ENCODE results near the gene PLRG1. TPM values are rescaled to one million over a fixed set of nuclear protein-coding genes. Genes with fewer than 3 reads are reported as not detected.
A peak's percentile ranks its signal among the peaks of the same experiment; 100 is the strongest.
"Not testable (repeated sequence)": the region's sequence is repeated elsewhere in the genome, so short reads cannot be mapped to it uniquely, and the experiment has no call there.

The PLRG1 gene
- polyA plus RNA-seq (111 to 132 TPM (median 112 TPM) in 3 replicates), polyA minus RNA-seq (58.4 to 129 TPM (median 81.8 TPM) in 3 replicates)
- polyA plus RNA-seq (2011; ENCODE audit: low read depth): 69.7 TPM
- 54.7 and 125 TPM in 2 replicates for polyA plus RNA-seq (2011; cell fraction: cytosol; rRNA removed)
- polyA plus RNA-seq (2011; cell fraction: nucleus; rRNA removed): 87.8 and 101 TPM in 2 replicates
- 68.5 and 72.4 TPM in 2 replicates for polyA plus RNA-seq (2012; ENCODE audit: low replicate concordance)
- 51.0 TPM for polyA minus RNA-seq (2011; cell fraction: cytosol; rRNA and poly(A)+ RNA removed)
- 27.1 and 65.5 TPM in 2 replicates for polyA minus RNA-seq (2011; cell fraction: nucleus; rRNA and poly(A)+ RNA removed)

DNA sequence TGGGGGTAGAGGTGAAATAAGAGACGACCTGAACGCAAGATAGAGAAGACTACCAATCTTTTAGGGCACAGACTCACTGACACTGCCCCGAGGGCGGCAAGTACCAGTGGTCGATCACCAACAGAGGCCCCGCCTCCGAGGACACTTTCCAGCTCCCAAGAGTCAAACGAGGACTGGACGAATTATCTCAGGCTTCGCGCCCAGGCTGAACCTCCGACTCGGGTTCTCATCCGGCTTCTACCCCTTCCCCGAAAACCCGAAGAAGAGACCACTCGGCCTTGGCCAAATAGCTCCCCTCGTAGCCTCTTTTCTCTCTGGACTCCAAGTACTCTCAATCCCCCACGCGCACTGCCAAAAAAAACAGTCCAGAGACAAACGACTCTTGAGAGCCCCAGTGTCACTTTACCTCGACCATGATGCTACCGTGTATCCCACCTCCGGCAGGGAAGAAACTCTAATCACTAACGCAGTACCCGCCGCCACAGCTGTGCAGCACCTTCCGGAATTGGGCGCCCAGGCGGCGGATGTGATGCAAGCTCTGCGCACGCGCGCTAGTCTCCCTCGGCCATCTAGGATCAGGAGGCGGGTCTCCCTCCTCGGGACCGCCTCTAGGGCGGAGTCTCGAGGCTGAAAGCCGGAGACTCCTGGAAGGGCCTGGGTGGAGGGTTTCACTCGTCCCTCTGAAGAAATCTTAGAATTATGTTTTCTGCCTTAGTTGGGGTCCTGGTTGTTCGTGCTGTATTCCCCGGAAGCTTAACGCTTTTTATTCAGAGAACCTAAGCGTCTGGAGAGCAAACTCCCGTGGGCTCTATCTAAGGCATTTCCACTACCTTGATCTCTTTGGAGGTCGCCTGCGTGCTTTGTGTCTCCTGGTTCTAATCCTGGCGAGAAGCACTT lies at the start of gene PLRG1:
TSS of gene PLRG1 (minus strand) at position 507 of the 897 bp plus-strand sequence. CDS start at position 415, 92 bp downstream.
- H3K27me3 ChIP-seq (ENCODE audit: control insufficient read depth, extremely low read depth, insufficient read depth, low read length): no peaks in the 10 kb centered on the region
- peak; percentile 89 for FAIRE-seq
- no peaks in the 10 kb centered on the region for H3K9me3 ChIP-seq (ENCODE audit: control insufficient read depth, low read depth, low read length)
- no peaks in the 10 kb centered on the region for H4K20me1 ChIP-seq (ENCODE audit: control insufficient read depth, extremely low read depth, insufficient read depth, low read length)
- H3K4me2 ChIP-seq (ENCODE audit: control insufficient read depth, extremely low read depth, insufficient read depth, low read depth, low read length): peak within 1 kb of the TSS; percentile 91
- H3K79me2 ChIP-seq (ENCODE audit: control insufficient read depth, insufficient read depth, low read length): peaks cover 28% of the 10 kb centered on the region
- DNase-seq (ENCODE audit: low read depth, low spot score): peak; percentile 42
- peak within 1 kb of the TSS; percentile 53 to 99 (median 94) for H3K4me3 ChIP-seq (ENCODE audit: control insufficient read depth in 2 of 3, extremely low read depth in 1 of 3, insufficient read depth in 2 of 3, low read depth in 1 of 3, low read length in 3 of 3)
- peak within 1 kb of the TSS; percentile 73 for H2AFZ ChIP-seq (ENCODE audit: control insufficient read depth, low read length)
- H3K4me1 ChIP-seq (ENCODE audit: control insufficient read depth, extremely low read depth, insufficient read depth, low read length): peaks cover 17% of the 10 kb centered on the region
- dilution Hi-C loops (cut with MboI; ENCODE audit: extremely low pct_ligation_motif_present, low sequenced_read_pairs): no loop called here
- H3K9me1 ChIP-seq (ENCODE audit: control insufficient read depth, extremely low read depth, insufficient read depth, low read length): no peaks in the 10 kb centered on the region
- TF ChIP-seq, protein P1, sequence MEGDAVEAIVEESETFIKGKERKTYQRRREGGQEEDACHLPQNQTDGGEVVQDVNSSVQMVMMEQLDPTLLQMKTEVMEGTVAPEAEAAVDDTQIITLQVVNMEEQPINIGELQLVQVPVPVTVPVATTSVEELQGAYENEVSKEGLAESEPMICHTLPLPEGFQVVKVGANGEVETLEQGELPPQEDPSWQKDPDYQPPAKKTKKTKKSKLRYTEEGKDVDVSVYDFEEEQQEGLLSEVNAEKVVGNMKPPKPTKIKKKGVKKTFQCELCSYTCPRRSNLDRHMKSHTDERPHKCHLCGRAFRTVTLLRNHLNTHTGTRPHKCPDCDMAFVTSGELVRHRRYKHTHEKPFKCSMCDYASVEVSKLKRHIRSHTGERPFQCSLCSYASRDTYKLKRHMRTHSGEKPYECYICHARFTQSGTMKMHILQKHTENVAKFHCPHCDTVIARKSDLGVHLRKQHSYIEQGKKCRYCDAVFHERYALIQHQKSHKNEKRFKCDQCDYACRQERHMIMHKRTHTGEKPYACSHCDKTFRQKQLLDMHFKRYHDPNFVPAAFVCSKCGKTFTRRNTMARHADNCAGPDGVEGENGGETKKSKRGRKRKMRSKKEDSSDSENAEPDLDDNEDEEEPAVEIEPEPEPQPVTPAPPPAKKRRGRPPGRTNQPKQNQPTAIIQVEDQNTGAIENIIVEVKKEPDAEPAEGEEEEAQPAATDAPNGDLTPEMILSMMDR (optimal IDR thresholded peaks at IDR 0.05 in 1 of 3, IDR thresholded peaks at IDR 0.05 in 1 of 3, conservative IDR thresholded peaks at IDR 0.05 in 1 of 3; ENCODE audit: extremely low read depth in 1 of 3, insufficient read depth in 2 of 3, low read length in 3 of 3): no peak
- TF ChIP-seq EZH2 (IDR thresholded peaks at IDR 0.05; ENCODE audit: low read length): no peak
- peak within 1 kb of the TSS; percentile 87 for H3K9ac ChIP-seq (ENCODE audit: control insufficient read depth, extremely low read depth, insufficient read depth, low read length)
- peak within 1 kb of the TSS; percentile 81 for H3K27ac ChIP-seq (ENCODE audit: control insufficient read depth, insufficient read depth, low read length)
- peaks cover 5 to 11% of the 10 kb centered on the region in 2 experiments for H3K36me3 ChIP-seq (ENCODE audit: control insufficient read depth in 2 of 2, extremely low read depth in 1 of 2, insufficient read depth in 2 of 2, low read length in 2 of 2)

DNA sequence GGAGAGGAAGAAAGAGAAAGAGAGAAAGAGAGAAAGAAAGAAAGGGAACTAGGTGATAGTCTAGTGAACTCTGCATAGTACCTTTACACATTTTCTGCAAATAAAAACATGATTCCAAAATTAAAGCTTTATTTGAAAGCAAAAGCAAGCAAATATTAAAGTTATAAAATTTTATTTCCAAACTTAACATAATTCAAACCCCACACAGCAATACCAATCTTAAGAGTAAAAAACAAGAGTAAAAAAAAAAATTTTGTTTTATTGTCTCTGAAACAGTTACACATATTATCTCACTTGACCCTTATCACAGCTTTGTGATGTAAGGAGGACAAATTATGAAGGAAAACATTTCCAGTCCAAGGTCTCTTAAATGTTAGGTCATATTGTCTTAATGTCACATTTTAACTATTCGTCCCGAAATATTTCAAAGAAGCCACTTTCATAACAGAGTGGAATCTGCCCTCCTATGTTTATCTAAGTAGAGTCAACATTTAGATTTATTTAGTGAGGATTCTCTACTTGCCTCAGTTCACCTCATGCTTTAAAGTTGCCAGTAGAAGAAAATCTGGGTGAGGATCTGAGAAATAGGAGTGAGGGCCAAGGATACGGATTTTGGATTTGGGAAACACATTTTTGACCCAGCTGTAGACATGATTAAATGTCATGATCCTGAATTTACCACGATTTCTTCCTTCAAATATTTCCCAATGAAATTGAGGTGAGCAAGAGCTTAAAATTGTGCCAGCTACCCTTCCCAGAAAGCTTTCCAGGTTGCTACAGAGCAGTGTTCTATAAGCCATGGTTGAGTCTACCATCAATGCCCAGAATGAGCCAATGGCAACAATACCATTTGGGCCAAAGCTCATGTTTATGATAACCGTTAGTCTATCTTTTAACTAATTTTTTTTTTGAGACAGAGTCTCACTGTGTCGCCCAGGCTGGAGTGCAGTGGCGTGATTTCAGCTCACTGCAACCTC lies 47.9 kb upstream of the PLRG1 start:
- Histone ChIP-seq H3K36me3 (ENCODE audit: control insufficient read depth in 2 of 2, extremely low read depth in 1 of 2, insufficient read depth in 2 of 2, low read length in 2 of 2) (no peaks in the 10 kb centered on the region), H3K9ac (ENCODE audit: control insufficient read depth, extremely low read depth, insufficient read depth, low read length) (no peak overlapping the region), H3K27ac (ENCODE audit: control insufficient read depth, insufficient read depth, low read length) (no peak overlapping the region), H3K4me3 (ENCODE audit: control insufficient read depth in 2 of 3, extremely low read depth in 1 of 3, insufficient read depth in 2 of 3, low read depth in 1 of 3, low read length in 3 of 3) (no peak overlapping the region), H2AFZ (ENCODE audit: control insufficient read depth, low read length) (no peak overlapping the region), H3K9me1 (ENCODE audit: control insufficient read depth, extremely low read depth, insufficient read depth, low read length) (no peaks in the 10 kb centered on the region), H3K27me3 (ENCODE audit: control insufficient read depth, extremely low read depth, insufficient read depth, low read length) (no peaks in the 10 kb centered on the region), H4K20me1 (ENCODE audit: control insufficient read depth, extremely low read depth, insufficient read depth, low read length) (no peaks in the 10 kb centered on the region), H3K79me2 (ENCODE audit: control insufficient read depth, insufficient read depth, low read length) (no peaks in the 10 kb centered on the region), H3K4me1 (ENCODE audit: control insufficient read depth, extremely low read depth, insufficient read depth, low read length) (peaks cover 7% of the 10 kb centered on the region), H3K9me3 (ENCODE audit: control insufficient read depth, low read depth, low read length) (no peaks in the 10 kb centered on the region), H3K4me2 (ENCODE audit: control insufficient read depth, extremely low read depth, insufficient read depth, low read depth, low read length) (no peak overlapping the region)
- dilution Hi-C loops (cut with MboI; ENCODE audit: extremely low pct_ligation_motif_present, low sequenced_read_pairs): no loop called here
- no peak for TF ChIP-seq EZH2 (IDR thresholded peaks at IDR 0.05; ENCODE audit: low read length)
- TF ChIP-seq, protein P1 (optimal IDR thresholded peaks at IDR 0.05 in 1 of 3, IDR thresholded peaks at IDR 0.05 in 1 of 3, conservative IDR thresholded peaks at IDR 0.05 in 1 of 3; ENCODE audit: extremely low read depth in 1 of 3, insufficient read depth in 2 of 3, low read length in 3 of 3): no peak
- DNase-seq (ENCODE audit: low read depth, low spot score) (no peak), FAIRE-seq (no peak)

DNA sequence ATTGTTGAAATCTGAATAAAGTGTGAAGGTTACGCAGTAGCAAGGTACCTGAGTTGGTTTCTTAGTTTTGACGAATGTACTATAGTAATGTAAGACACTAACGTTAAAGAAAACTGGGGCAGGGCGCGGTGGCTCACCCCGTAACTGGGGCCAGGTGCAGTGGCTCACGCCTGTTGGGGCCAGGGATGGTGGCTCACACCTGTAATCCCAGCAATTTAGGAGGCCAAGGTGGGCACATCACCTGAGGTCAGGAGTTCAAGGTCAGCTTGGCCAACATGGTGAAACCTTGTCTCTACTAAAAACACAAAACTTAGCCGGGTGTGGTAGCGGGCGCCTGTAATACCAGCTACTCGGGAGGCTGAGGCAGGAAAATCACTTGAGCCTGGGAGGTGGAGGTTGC lies 47.1 kb upstream of the PLRG1 start:
- H3K9me3 ChIP-seq (ENCODE audit: control insufficient read depth, low read depth, low read length); DNase-seq (ENCODE audit: low read depth, low spot score); H3K4me2 ChIP-seq (ENCODE audit: control insufficient read depth, extremely low read depth, insufficient read depth, low read depth, low read length); H3K79me2 ChIP-seq (ENCODE audit: control insufficient read depth, insufficient read depth, low read length); H3K27me3 ChIP-seq (ENCODE audit: control insufficient read depth, extremely low read depth, insufficient read depth, low read length); H3K36me3 ChIP-seq (ENCODE audit: control insufficient read depth in 2 of 2, extremely low read depth in 1 of 2, insufficient read depth in 2 of 2, low read length in 2 of 2); H3K4me3 ChIP-seq (ENCODE audit: control insufficient read depth in 2 of 3, extremely low read depth in 1 of 3, insufficient read depth in 2 of 3, low read depth in 1 of 3, low read length in 3 of 3); H3K9ac ChIP-seq (ENCODE audit: control insufficient read depth, extremely low read depth, insufficient read depth, low read length); H3K9me1 ChIP-seq (ENCODE audit: control insufficient read depth, extremely low read depth, insufficient read depth, low read length); H4K20me1 ChIP-seq (ENCODE audit: control insufficient read depth, extremely low read depth, insufficient read depth, low read length); H3K27ac ChIP-seq (ENCODE audit: control insufficient read depth, insufficient read depth, low read length); dilution Hi-C loops (cut with MboI; ENCODE audit: extremely low pct_ligation_motif_present, low sequenced_read_pairs); H3K4me1 ChIP-seq (ENCODE audit: control insufficient read depth, extremely low read depth, insufficient read depth, low read length); H2AFZ ChIP-seq (ENCODE audit: control insufficient read depth, low read length); FAIRE-seq: not testable (repeated sequence)
